Fibroblast of mammary gland (primary cell): Measurements from ENCODE around the gene KIF5C.

Source experiments
- DNase-seq: peaks from one replicate; pipeline ENCODE4 v3.0.0-alpha.2; 2010; ENCODE audit warnings: low read depth
- H3K4me3 ChIP-seq: 2 replicates; pipeline ENCODE4 v1.5.1; 2011; ENCODE audit warnings: low read depth, mild to moderate bottlenecking, low read length, moderate library complexity; ENCODE audit not compliant: control insufficient read depth
- CTCF ChIP-seq: conservative IDR thresholded peaks from 2 replicates; pipeline ENCODE4 v1.5.1; 2011; ENCODE audit warnings: low read depth, low read length, inconsistent platforms; ENCODE audit not compliant: control insufficient read depth, insufficient read depth

Gene KIF5C

GRCh38 chr2:148917431-148917830, 42.4 kb downstream of the KIF5C start:
- no peak for TF ChIP-seq CTCF
- no peak overlapping the region for H3K4me3 ChIP-seq
- DNase-seq: no peak

- DNase-seq: no peak
- no peak overlapping the region for H3K4me3 ChIP-seq
- TF ChIP-seq CTCF: no peak
Observed at GRCh38 chr2:148918554-148918953, 43.5 kb downstream of the KIF5C start.

GRCh38 chr2:148920559-148920958, 45.5 kb downstream of the KIF5C start:
- no peak overlapping the region for H3K4me3 ChIP-seq
- DNase-seq: no peak
- no peak for TF ChIP-seq CTCF

- no peak overlapping the region for H3K4me3 ChIP-seq
- no peak for DNase-seq
- no peak for TF ChIP-seq CTCF
Observed at GRCh38 chr2:148922062-148922461, 47.0 kb downstream of the KIF5C start.

GRCh38 chr2:148922776-148923475, 47.9 kb downstream of the KIF5C start:
- H3K4me3 ChIP-seq: no peak overlapping the region
- no peak for DNase-seq
- no peak for TF ChIP-seq CTCF

GRCh38 chr2:148924514-148925178, 49.6 kb downstream of the KIF5C start:
- no peak overlapping the region for H3K4me3 ChIP-seq
- no peak for DNase-seq
- TF ChIP-seq CTCF: no peak
